Activated CD8-positive, alpha-beta memory T cell treated with anti-CD3 and anti-CD28 coated beads, Interleukin-2, amount 50 U/mL, for 24 hours (primary cell): ENCODE data around the gene SNAPIN.

Experiments
- DNase-seq: peaks from one replicate; pipeline ENCODE4 v3.0.0-alpha.2; 2020; ENCODE audit errors: extremely low read depth

The SNAPIN gene

GRCh38 chr1:153658400-153659174, at the start of gene SNAPIN:
Gene SNAPIN, plus strand, starts transcription at chr1:153658703. Its CDS starts 41 bp downstream, at chr1:153658744.
- DNase-seq, result peak; percentile 80

GRCh38 chr1:153608742-153609584, 49.5 kb upstream of the SNAPIN start:
- no peak for DNase-seq

- DNase-seq, result no peak
These were observed 49.0 kb upstream of the SNAPIN start for GRCh38 chr1:153609585-153609907.

- no peak for DNase-seq
These were observed 48.2 kb upstream of the SNAPIN start for GRCh38 chr1:153610334-153610733.

GRCh38 chr1:153610811-153611301, 47.6 kb upstream of the SNAPIN start:
- DNase-seq, result no peak

- no peak for DNase-seq
These were observed 47.1 kb upstream of the SNAPIN start for GRCh38 chr1:153611356-153611755.

GRCh38 chr1:153612111-153612754, 46.3 kb upstream of the SNAPIN start:
- DNase-seq, result no peak

- no peak for DNase-seq
These were observed 45.7 kb upstream of the SNAPIN start, which contains the start of gene S100A16 for GRCh38 chr1:153612755-153613331. Gene S100A16, minus strand, starts transcription at chr1:153613137. Its CDS starts 4,986 bp downstream, at chr1:153608151.

GRCh38 chr1:153613406-153613805, 45.1 kb upstream of the SNAPIN start:
- no peak for DNase-seq

GRCh38 chr1:153614189-153614900, 44.2 kb upstream of the SNAPIN start:
- DNase-seq, result no peak

- no peak for DNase-seq
These were observed 43.6 kb upstream of the SNAPIN start for GRCh38 chr1:153614906-153615305.

GRCh38 chr1:153615406-153615805, 43.1 kb upstream of the SNAPIN start:
- DNase-seq, result no peak

- DNase-seq, result no peak
These were observed 42.2 kb upstream of the SNAPIN start, which contains the start of gene S100A14 for GRCh38 chr1:153616144-153616916. Gene S100A14, minus strand, starts transcription at chr1:153616325. Its CDS starts 467 bp downstream, at chr1:153615858.

- no peak for DNase-seq
These were observed 41.6 kb upstream of the SNAPIN start for GRCh38 chr1:153616917-153617311.

- no peak for DNase-seq
These were observed 40.8 kb upstream of the SNAPIN start for GRCh38 chr1:153617663-153618062.

- no peak for DNase-seq
These were observed 39.3 kb upstream of the SNAPIN start for GRCh38 chr1:153619171-153619570.

GRCh38 chr1:153623101-153623500, 35.4 kb upstream of the SNAPIN start:
- no peak for DNase-seq

- DNase-seq, result no peak
These were observed 33.4 kb upstream of the SNAPIN start for GRCh38 chr1:153624965-153625611.

GRCh38 chr1:153626477-153626903, 32.0 kb upstream of the SNAPIN start:
- DNase-seq, result no peak
